ENCODE results near the gene AKT1S1. TPM values are rescaled to one million over a fixed set of nuclear protein-coding genes. Genes with fewer than 3 reads are reported as not detected.

AKT1S1 gene
- total RNA-seq, 4 donors from 2014 or later, result 5.5 to 20.3 (median 9.1) TPM

DNA sequence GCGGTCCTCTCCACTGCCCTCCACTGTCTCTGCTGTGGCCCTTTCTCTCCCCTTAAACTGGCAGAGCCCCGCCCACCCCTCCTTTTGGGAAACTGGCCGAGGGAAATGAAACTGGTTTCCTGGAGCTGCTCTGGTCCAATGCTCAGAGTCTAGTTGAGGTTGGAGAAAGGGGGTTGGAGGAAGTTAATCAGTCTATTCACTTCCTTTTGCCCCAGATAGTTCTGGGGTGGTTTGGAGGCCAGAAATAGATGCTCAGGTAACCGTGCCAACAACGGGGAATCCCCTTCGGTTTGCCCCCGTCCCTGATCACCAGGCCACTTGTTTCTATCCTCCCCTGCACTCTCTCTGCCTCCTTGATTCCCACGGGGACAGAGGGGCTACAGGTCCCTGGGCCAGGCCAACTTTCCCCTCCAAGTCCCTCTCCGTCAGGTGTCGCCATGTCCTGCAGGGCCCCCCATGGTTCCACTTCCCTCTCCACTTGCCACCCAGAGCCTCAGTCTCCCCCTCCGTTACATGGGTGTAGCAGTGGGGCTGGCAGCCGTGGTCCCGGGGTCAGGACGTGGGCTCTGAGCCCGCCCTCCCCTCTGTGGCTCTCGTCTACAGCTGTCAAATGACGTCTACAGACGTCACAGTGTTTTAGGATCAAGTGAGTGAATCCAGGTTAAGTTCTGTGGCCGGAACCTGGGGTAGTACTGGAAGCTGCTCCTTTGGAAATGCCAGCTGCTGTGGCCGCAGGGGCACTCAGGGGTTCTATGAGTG is 19.9 kb upstream of the AKT1S1 start, which contains the start of gene IL4I1:
Gene IL4I1 (minus strand): TSS at position 25 of the 759 bp plus-strand sequence. CDS start 727 bp downstream, outside the sequence.
- no peak for TF ChIP-seq CTCF (IDR thresholded peaks at IDR 0.05; ENCODE audit: low read depth)

GRCh38 chr19:49895566-49896297 is 18.6 kb upstream of the AKT1S1 start:
- TF ChIP-seq CTCF (IDR thresholded peaks at IDR 0.05; ENCODE audit: low read depth), result no peak

DNA sequence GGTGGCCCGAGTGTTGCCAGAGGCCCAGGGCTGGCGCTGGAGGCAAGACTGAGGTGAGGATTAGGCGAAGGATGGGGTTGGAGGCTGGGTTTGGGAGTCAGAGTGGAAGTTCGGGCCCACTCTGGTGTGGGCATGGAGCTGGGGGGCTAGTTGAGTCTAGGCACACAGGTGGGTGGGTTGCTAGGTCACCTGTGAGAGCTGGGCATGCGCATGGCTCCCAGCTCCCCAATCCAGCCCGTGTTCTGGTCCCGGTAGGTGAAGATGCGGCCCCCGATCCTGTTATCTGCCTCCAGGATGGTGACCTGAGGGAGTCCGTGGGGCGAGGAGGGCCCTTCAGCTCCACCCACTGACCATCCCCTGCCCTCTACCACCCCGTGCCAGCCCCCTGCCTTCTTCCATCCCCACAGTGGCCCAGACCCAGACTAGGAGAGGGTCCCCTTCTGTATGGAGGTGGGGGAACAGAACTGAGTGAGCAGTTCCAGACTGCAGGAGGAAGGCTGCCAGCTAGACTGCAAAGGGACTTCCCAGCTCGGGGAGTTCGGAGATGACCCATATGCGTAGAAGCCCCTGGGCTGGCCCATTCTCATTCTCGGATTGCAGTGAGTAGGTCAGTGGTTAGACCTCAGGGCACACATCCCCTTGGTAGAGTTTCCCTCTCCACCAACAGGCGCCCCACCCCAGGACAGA is 17.9 kb upstream of the AKT1S1 start:
- TF ChIP-seq CTCF (IDR thresholded peaks at IDR 0.05; ENCODE audit: low read depth), result no peak

DNA sequence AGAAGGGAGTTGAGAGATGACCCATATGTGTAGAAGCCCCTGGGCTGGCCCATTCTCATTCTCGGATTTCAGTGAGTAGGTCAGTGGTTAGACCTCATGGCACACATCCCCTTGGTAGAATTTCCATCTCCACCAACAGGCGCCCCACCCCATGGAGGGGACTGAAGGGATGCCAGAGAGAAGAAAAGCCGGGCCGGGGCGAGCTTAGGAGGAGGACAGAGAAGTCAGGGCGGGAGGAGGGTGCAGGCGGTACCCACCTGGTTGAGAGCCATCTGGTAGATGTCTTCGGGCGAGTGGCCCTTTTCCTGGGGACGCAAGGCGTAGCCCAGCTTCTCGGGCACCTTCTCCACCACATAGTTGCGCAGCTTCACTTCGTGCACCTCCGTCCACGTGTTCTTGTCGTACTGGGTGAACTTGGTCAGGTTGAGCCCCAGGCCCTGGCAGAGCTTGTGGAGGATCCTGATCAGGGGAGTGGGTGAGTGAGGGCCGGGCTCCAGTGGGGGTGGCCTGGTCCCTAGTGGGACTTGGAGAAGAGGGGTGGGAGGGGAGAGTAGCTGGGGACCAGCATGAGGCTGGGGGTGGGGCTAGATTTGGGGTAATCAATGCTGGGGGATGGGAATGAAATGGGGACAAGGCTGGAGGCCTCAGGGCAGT is 17.0 kb upstream of the AKT1S1 start:
- TF ChIP-seq CTCF (IDR thresholded peaks at IDR 0.05; ENCODE audit: low read depth), result no peak

- no peak for TF ChIP-seq CTCF (IDR thresholded peaks at IDR 0.05; ENCODE audit: low read depth)
These were observed 15.6 kb upstream of the AKT1S1 start for GRCh38 chr19:49892716-49893115.

DNA sequence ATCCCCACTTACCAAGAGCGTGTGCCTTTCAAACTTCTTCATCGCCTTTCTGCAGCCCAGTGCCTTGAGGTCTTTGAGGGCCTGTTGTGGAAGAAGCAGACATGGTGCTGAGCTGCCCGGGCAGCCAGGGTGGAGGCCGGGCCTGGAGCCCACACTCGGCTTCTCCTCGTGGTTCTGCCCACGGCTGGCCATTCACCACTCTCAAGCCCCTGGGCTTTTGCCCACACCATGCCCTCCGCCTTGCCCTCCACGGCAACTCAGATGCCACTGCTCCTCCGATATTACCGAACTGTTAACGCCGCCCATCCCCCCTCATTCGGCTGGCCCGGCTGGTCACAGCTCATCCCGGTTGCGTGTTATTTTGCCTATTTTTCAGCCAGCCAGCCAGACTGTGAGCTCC is 14.2 kb upstream of the AKT1S1 start:
- no peak for TF ChIP-seq CTCF (IDR thresholded peaks at IDR 0.05; ENCODE audit: low read depth)
